Esophagus squamous epithelium (tissue), 5 donors: Measurements from ENCODE around the gene CLEC19A. TPM values are rescaled to one million over a fixed set of nuclear protein-coding genes. Genes with fewer than 3 reads are reported as not detected.
"Not testable (repeated sequence)": the region's sequence is repeated elsewhere in the genome, so short reads cannot be mapped to it uniquely, and the experiment has no call there.

Experiments used
- DNase-seq: peaks from one replicate; lab custom pipeline; 2025; lab: John Stamatoyannopoulos, UW
- H3K27ac ChIP-seq, 4 donors: fragments of 200-600 bp; sonication (generic); one replicate each; pipeline ENCODE4 v1.5.1; 2016 to 2019; ENCODE audit warnings: mild to moderate bottlenecking in 1 of 4
- H3K27me3 ChIP-seq, 4 donors: fragments of 200-600 bp; sonication (generic); 1 replicate in 3 of 4; 2 replicates in 1 of 4; pipeline versions ENCODE4 v1.5.1 to v1.6.0; 2017 to 2021; ENCODE audit warnings: antibody characterized with exemption in 1 of 4
- H3K36me3 ChIP-seq, 3 donors: fragments of 200-600 bp; sonication (generic); one replicate each; pipeline ENCODE4 v1.5.1; 2016 to 2019
- H3K4me1 ChIP-seq, 3 donors: fragments of 200-600 bp; sonication (generic); one replicate each; pipeline ENCODE4 v1.5.1; 2017 to 2019
- H3K4me3 ChIP-seq, 4 donors: fragments of 200-600 bp; sonication (generic); 1 replicate in 3 of 4; 2 replicates in 1 of 4; pipeline ENCODE4 v1.5.1; 2016 to 2019; ENCODE audit warnings: mild to moderate bottlenecking in 2 of 4, moderate library complexity in 1 of 4
- H3K9me3 ChIP-seq, 3 donors: fragments of 200-600 bp; sonication (generic); one replicate each; pipeline ENCODE4 v1.5.1; 2016 to 2019
- CTCF ChIP-seq, 6 experiments: fragments of 450-650 bp in 4 of 6; fragments of 200-600 bp in 2 of 6; sonication (generic) in 2 of 6; IDR thresholded peaks; one replicate each; pipeline ENCODE4 v1.5.1; 2016 to 2019; ENCODE audit warnings: antibody characterized with exemption in 6 of 6, mild to moderate bottlenecking in 4 of 6, moderate library complexity in 4 of 6
- POLR2A ChIP-seq, 4 donors: fragments of 450-650 bp; IDR thresholded peaks; one replicate each; pipeline ENCODE4 v1.6.1; 2017; ENCODE audit warnings: antibody characterized with exemption in 4 of 4, mild to moderate bottlenecking in 4 of 4, moderate library complexity in 3 of 4
- WGBS, 2 donors: methylation state at CpG; one replicate each; pipeline ENCODE4 v1.1.5; 2018; 5-methylcytosine and 5-hydroxymethylcytosine counted together
- intact Hi-C: fragments of 100-400 bp; cut with DNase I; formaldehyde crosslinking; loops from one replicate; pipeline ENCODE4 v1.15.0; 2022
- total RNA-seq, 4 donors: library from RNA; depleted of rRNA; stranded (reverse); fragments of >200 nt; gene quantifications; one replicate each; pipeline ENCODE4 v1.1.0, GENCODE V29; 2016
- donor health status: DM: yes; HTN: yes; CAD: no.

The CLEC19A gene
- total RNA-seq, 4 donors from 2014 or later = not detected

- 68 to 69% methylated on average over 5 of the region's 5 CpGs for WGBS, 2 donors
- Histone ChIP-seq H3K9me3 (no peaks in the 10 kb centered on the region), H3K4me3 (no peak overlapping the region), H3K27ac (no peak overlapping the region), H3K4me1 (no peaks in the 10 kb centered on the region), H3K36me3 (no peaks in the 10 kb centered on the region), H3K27me3 (peaks cover 0 to 5% (median 0%) of the 10 kb centered on the region in 4 donors)
- intact Hi-C loops = no loop called here
- no peak for DNase-seq
- TF ChIP-seq POLR2A (IDR thresholded peaks at IDR 0.05) (no peak), CTCF (IDR thresholded peaks at IDR 0.05) (no peak)
Observed at GRCh38 chr16:19309178-19309577, 23.6 kb downstream of the CLEC19A start.

GRCh38 chr16:19314718-19315425, 29.3 kb downstream of the CLEC19A start:
- H3K36me3 ChIP-seq = no peaks in the 10 kb centered on the region
- no peak for DNase-seq
- H3K27ac ChIP-seq = no peak overlapping the region
- H3K27me3 ChIP-seq = no peaks in the 10 kb centered on the region
- 73 to 100% methylated on average over 1 to 2 of the region's 2 CpGs for WGBS, 2 donors
- intact Hi-C loops = no loop called here
- TF ChIP-seq CTCF (IDR thresholded peaks at IDR 0.05) (no peak), POLR2A (IDR thresholded peaks at IDR 0.05) (no peak)
- no peaks in the 10 kb centered on the region for H3K9me3 ChIP-seq
- H3K4me3 ChIP-seq = no peak overlapping the region
- no peaks in the 10 kb centered on the region for H3K4me1 ChIP-seq

GRCh38 chr16:19315889-19316433, 30.4 kb downstream of the CLEC19A start:
- Histone ChIP-seq H3K36me3 (no peaks in the 10 kb centered on the region), H3K27ac (no peak overlapping the region), H3K9me3 (no peaks in the 10 kb centered on the region), H3K27me3 (no peaks in the 10 kb centered on the region), H3K4me3 (no peak overlapping the region), H3K4me1 (no peaks in the 10 kb centered on the region)
- DNase-seq = no peak
- WGBS, 2 donors = 68% methylated on average over 4 to 5 of the region's 5 CpGs
- TF ChIP-seq CTCF (IDR thresholded peaks at IDR 0.05) (no peak), POLR2A (IDR thresholded peaks at IDR 0.05) (no peak)
- intact Hi-C loops = no loop called here

GRCh38 chr16:19316846-19317245, 31.3 kb downstream of the CLEC19A start:
- DNase-seq = no peak
- TF ChIP-seq POLR2A (IDR thresholded peaks at IDR 0.05) (no peak), CTCF (IDR thresholded peaks at IDR 0.05) (no peak)

GRCh38 chr16:19321186-19321585, 35.7 kb downstream of the CLEC19A start:
- H3K27me3 ChIP-seq, DNase-seq, H3K4me1 ChIP-seq, H3K36me3 ChIP-seq, H3K9me3 ChIP-seq, H3K27ac ChIP-seq, H3K4me3 ChIP-seq, intact Hi-C loops: not testable (repeated sequence)
- 92 to 94% methylated on average over 2 of the region's 2 CpGs for WGBS, 2 donors

More at GRCh38 chr16:19316846-19317245, 31.3 kb downstream of the CLEC19A start:
- Histone ChIP-seq H3K36me3 (no peaks in the 10 kb centered on the region), H3K9me3 (no peaks in the 10 kb centered on the region), H3K27me3 (no peaks in the 10 kb centered on the region), H3K4me1 (no peaks in the 10 kb centered on the region), H3K4me3 (no peak overlapping the region), H3K27ac (no peak overlapping the region)
- 68 to 70% methylated on average over 2 to 7 of the region's 7 CpGs for WGBS, 2 donors
- intact Hi-C loops = no loop called here
